IPS-NIHi7 (cell line): Measurements from ENCODE around the gene ARID3B.
A peak's percentile ranks its signal among the peaks of the same experiment; 100 is the strongest.
"Not testable (repeated sequence)": the region's sequence is repeated elsewhere in the genome, so short reads cannot be mapped to it uniquely, and the experiment has no call there.

Experiments used
- DNase-seq: peaks from one replicate; pipeline ENCODE4 v3.0.0; 2012; ENCODE audit warnings: mixed read lengths; ENCODE audit errors: extremely low spot score

The ARID3B gene

GRCh38 chr15:74568594-74568993, 27.6 kb downstream of the ARID3B start:
- DNase-seq, result no peak

DNA sequence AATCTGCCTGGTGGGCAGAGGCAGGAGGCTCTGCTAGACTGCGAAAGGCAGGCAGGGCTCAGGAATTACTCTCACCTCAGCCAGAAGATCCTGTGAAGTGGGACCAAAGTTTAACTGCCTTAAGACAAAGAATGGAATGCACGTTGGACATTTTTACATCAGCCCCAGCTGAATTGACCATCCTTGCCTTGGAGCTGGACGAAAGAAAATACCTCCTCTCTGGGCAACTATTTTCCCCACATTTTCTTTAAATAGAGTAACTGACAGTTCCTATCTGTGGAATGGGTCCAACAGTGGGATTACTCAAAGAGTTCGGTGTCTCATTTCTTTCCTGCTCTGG, 28.7 kb downstream of the ARID3B start:
- DNase-seq, result no peak

DNA sequence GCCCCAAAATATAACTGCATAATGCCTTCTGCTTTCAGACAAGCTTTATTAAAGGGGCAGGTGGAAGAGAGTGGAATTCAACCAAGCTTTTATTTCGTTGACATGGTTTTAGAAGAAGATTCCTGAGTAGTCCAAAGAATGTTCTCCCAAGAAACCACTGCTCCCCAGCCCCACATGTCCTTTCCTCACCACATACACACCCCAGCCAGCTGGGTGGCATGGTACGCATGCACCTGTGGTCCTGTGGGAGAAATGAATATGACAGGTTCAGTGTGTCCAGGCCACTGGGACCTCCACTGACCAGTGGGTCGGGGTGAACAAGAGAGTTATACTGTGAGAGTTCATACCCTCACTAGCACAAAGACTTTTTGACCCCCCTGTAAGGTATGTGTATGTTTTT, 30.2 kb downstream of the ARID3B start:
- no peak for DNase-seq

GRCh38 chr15:74573987-74574386, 33.0 kb downstream of the ARID3B start:
- DNase-seq, result no peak

DNA sequence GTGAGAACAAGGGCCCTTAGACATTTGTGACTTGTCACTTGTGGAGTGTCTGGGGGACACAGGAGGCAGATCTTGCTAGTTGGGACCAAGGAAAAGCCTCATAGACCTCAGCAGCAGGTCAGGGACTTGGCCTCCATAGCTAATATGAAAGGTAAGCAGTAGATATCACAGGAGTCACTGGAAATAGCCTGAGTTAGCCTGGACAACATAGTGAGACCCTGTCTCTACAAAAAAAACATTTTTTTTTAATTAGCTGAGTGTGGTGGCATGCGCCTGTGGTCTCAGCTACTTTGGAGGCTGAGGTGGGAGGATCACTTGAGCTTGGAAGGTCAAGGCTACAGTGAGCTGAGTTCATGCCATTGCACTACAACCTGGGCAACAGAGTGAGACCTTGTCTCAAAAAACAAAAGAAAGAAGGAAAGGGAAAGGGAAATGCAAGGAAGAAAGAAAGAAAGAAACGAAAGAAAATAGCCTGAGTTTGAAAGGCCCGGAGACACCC, 37.5 kb downstream of the ARID3B start:
- DNase-seq, result no peak

DNA sequence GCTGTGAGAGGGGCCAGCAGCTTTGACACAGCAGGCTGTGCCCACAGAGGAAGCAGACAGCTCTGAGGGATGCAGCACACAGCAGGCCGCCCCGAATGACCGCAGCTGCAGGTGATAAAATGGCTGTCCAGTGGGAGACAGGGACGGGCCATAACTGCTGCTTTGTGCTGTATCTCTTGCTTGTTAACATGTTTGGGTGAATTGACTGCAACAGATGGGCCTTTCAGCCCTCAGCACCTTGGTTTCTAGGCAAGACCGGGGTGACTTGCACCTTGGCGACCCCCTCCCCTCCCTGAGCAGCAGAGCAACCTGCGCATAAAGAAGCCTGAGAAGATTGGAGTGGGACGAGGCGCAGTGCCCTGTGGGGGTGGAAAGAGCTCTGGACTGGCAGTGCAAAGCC, 38.0 kb downstream of the ARID3B start:
- no peak for DNase-seq

DNA sequence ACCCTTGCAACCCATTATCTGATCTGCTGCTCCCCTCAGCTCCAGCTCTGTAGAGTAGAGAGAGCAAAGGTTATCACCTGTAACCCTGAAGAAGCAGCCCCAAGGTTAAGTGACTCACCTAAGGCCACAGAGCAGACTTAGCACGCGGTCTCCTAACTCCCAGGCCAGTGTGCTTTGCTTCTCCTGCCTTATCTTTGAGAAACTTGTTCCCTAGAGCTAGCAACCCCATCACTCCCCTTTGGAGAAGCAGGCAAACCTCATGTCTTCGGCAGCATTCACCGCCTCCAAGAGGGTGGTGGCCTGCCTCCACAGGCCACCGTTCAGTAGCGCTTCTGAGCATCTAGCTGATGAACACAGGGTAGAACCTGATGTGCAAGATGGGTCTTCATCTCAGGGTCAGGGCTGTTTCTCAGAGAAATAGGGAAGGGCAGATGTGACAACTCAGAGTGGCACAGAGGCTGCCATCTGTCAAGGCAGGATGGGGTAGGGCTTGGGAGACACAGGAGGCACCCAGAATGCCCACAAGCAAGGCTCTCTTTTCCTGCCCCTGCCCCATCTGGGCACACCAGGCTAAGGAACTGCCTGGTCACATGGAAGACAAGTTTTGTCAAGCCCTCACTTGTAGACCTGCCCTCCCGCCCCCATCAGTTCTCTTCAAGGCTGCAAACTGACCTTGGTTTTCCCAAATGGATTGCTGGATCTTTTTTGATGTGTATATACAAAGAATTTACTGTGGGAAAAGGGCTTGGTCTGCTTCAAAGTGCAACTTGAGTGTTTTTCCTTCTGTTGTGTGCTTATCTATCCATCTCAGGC, 39.7 kb downstream of the ARID3B start:
- DNase-seq, result no peak

- no peak for DNase-seq
Measured at GRCh38 chr15:74584204-74584603, 43.2 kb downstream of the ARID3B start.

DNA sequence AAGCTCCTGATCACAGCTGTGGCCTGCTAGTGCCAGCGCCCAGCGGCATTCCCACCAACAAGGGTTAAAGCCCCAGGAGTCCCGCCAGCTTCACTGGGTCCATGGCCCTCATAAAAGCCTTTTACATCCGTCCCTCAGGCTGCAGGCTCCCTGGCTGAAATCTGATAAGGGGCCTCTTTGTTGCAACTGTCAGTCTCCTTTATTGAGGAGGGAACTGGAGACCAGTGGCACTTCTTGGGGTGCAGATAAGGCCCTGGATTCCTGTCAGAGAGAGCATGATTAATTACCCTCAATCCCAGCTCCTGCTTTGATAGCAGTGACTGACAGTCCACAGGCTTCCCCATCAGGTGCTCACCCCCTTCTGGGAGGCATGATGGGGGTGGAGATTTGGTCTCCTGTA, 43.8 kb downstream of the ARID3B start:
- no peak for DNase-seq

- no peak for DNase-seq
Measured at GRCh38 chr15:74585191-74585590, 44.2 kb downstream of the ARID3B start.

DNA sequence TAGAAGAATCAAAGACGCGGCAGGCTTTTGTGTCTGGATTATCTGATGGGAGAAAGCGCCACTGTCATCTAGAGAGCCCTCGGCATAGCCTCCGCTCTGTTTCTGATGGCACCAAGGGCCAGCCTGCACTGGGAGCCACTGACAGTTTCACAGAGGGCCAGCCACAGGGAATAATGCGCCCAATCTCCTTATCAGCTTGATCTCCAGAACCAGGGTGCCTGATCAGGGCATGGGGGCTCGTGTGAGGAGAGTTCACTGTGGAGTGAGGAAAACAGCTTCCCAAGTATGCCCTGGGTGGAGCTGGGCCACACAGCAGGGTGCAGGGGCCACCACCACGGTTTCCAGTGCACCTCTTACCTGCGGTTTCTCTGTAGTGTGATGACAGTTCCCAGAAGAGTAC, 44.8 kb downstream of the ARID3B start:
- DNase-seq, result no peak

DNA sequence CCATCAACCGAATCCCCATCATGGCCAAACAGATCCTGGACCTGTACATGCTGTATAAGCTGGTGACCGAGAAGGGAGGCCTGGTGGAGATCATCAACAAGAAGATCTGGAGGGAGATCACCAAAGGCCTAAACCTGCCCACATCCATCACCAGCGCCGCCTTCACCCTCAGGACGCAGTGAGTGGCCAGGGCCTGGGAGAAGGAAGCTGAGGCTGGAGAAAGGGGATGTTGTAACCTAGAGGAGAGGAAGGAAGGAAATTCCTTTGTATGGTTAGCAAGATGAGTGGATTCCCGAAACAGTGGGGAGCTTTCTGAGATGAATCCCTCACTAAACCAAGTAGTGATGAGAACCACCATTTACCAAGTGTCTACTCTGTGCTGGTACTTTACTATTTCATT, 48.8 kb downstream of the ARID3B start:
- DNase-seq, result no peak

DNA sequence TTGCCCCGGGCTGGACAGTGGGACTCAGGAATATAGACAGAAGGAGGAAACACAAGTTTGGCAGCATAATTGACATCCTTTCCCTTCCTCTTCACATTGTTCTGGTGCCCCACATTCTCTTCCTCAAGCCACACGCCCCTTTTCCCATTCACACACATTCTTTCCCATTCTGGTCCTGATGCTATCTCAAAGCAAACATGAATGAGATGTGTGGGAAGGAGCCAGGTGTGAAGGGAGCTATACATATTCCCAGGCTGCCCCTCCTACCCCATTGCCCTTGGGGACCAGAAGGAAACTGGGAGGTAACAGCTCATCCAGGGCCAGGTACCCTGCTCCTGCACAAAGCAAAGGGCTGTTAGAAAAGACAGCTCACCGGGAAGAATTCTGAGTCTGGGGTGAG, 51.2 kb downstream of the ARID3B start:
- DNase-seq, result no peak

GRCh38 chr15:74593122-74593521, 52.1 kb downstream of the ARID3B start:
- no peak for DNase-seq

DNA sequence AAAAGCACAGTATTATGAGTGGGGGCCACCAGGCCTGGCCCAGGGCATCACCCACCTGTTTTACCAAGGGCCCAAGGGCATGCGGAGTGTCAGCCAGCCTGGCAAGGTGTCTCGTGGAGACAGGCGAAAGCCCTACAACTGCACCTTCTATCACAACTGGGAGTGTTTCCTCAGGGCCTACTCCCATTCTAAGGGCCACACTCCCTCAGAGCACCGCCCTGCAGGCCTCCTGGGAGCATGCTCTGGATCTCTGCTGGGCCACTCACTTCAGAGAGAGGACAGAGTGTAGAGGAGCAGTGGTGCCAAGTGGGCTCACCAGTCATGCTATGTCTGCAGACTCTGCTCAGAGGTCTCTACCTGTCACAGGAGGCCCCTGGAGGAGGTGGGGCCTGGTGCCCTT, 53.4 kb downstream of the ARID3B start:
- no peak for DNase-seq

DNA sequence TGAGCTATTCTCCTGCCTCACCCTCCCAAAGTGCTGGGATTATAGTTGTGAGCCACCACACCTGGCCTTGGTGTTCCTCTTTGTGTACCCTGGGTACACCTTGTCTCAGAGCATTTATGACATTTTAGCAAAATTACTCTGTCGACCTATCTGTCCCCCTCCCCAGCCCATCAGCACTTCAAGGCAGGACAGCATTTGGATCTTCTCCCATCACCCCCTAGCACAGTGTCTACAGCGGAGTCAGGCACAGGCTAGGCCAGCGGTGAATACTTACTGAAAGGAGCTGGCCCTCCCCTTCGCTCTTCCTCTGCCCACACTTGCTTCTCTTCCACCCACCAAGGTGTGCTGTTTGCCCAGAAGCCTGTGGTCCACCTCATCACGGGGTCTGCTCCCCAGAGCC, 54.3 kb downstream of the ARID3B start:
- DNase-seq, result no peak

GRCh38 chr15:74596736-74597135, 55.7 kb downstream of the ARID3B start:
- DNase-seq, result not testable (repeated sequence)

DNA sequence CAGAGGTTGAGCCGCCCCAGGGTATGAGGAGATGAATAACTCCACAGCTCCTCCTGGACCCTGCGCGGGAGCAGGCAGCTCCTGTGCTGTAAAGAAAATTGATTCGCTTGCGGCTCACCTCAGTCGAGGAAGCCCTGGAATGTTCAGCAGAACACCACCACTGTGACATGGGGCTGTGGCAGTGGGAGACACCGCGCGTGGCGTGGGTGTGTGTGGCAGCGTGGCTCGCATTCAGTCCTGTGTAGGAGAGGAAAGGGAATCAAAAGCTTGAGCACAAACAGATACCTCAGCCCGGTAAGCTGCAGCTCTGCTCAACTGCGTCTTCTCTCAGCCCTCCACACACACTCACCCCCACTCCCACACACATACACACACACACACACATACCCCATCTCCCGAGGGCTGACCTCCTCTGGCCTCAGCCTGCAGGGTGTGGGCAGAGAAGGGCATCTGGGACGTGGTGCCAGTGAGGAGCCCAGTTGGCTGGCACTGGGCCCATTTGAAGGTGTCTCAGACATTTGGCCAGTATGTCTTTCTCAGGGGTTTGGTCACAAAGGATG, 56.2 kb downstream of the ARID3B start:
- DNase-seq, result not testable (repeated sequence)

DNA sequence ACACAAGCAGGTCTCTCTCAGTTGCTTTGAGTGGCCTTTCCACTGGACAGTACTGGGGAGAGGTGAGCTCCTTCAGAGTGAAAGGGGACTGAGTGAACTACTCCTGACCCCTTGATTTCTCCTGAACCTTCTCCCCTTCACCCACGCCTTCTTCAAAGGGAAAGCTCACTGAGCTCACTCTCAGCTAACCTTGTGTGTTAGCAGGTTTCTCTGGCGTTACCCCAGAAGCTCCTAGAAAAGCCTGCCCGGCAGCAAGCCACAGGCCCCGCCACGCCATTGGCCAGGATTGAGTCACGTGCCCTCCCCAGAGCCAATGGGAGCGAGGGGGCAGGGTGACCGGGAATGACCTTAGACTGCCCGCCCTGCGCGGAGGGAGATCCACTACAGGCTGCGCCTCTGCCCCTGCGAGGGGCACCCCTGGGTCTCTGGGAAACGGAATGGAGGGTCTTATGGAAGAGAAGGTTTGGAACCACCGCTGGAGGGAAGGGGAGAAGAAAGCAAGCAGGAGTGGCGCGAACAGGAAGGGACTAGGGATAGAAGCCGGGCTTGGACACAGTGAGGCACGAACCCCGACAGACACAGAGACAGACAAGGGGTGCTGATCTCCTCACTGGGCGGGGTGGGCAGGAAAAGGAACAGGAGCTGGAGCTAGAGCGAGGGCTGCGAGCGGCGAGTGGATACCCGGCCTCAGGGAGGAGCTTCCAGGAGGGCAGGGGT, 57.3 kb downstream of the ARID3B start:
- peak; percentile 99 for DNase-seq

GRCh38 chr15:74599156-74599555, 58.1 kb downstream of the ARID3B start:
- no peak for DNase-seq

- DNase-seq, result no peak
Measured at GRCh38 chr15:74603026-74603788, 62.2 kb downstream of the ARID3B start.
